Spleen (tissue), 11 donors: ENCODE data around the gene ASIC1. TPM values are rescaled to one million over a fixed set of nuclear protein-coding genes. Genes with fewer than 3 reads are reported as not detected.

Source experiments
- DNase-seq: peaks from one replicate; pipeline ENCODE4 v3.0.0-alpha.2; 2020
- H3K27ac ChIP-seq, 8 donors: fragments of 200-600 bp; sonication (generic) in 7 of 8; 1 replicate in 4 of 8; 2 replicates in 4 of 8; pipeline versions ENCODE4 v1.5.0 to v1.8.0; 2016 to 2021; ENCODE audit warnings: inconsistent platforms in 4 of 8, mild to moderate bottlenecking in 4 of 8, moderate library complexity in 1 of 8
- H3K27me3 ChIP-seq, 7 donors: fragments of 200-600 bp; sonication (generic) in 6 of 7; replicated peaks in 1 of 7; 1 replicate in 4 of 7; 2 replicates in 3 of 7; pipeline versions ENCODE4 v1.5.0 to v1.8.0; 2016 to 2021; ENCODE audit warnings: inconsistent platforms in 3 of 7, mild to moderate bottlenecking in 1 of 7
- H3K36me3 ChIP-seq, 6 donors: fragments of 200-600 bp; sonication (generic) in 5 of 6; 1 replicate in 4 of 6; 2 replicates in 2 of 6; pipeline versions ENCODE4 v1.5.0 to v1.8.0; 2016 to 2021; ENCODE audit warnings: inconsistent platforms in 2 of 6
- H3K4me1 ChIP-seq, 6 donors: fragments of 200-600 bp; sonication (generic) in 5 of 6; 1 replicate in 3 of 6; 2 replicates in 3 of 6; pipeline versions ENCODE4 v1.5.0 to v1.8.0; 2016 to 2021; ENCODE audit warnings: inconsistent platforms in 3 of 6
- H3K4me3 ChIP-seq, 8 donors: fragments of 200-600 bp; sonication (generic) in 7 of 8; 1 replicate in 4 of 8; 2 replicates in 4 of 8; pipeline versions ENCODE4 v1.5.0 to v1.8.0; 2016 to 2021; ENCODE audit warnings: inconsistent platforms in 4 of 8, mild to moderate bottlenecking in 4 of 8, moderate library complexity in 2 of 8
- H3K9me3 ChIP-seq, 8 donors: fragments of 200-600 bp; sonication (generic) in 7 of 8; 1 replicate in 4 of 8; 2 replicates in 4 of 8; pipeline versions ENCODE4 v1.5.0 to v1.8.0; 2016 to 2021; ENCODE audit warnings: inconsistent platforms in 4 of 8
- POLR2A ChIP-seq, 3 donors: fragments of 450-650 bp; IDR thresholded peaks; one replicate each; pipeline ENCODE4 v1.5.1; 2017; ENCODE audit warnings: antibody characterized with exemption in 3 of 3, mild to moderate bottlenecking in 1 of 3
- POLR2AphosphoS5 ChIP-seq, 3 donors: sonication (generic); formaldehyde crosslinking; IDR thresholded peaks; one replicate each; pipeline ENCODE4 v1.5.1; 2017; ENCODE audit warnings: antibody characterized with exemption in 3 of 3
- WGBS, 5 donors: extraction: QIAGEN DNeasy Blood & Tissue Kit in 3 of 5; methylation state at CpG; one replicate each; pipeline versions ENCODE4 v1.1.5 to v1.1.7; 2013 to 2018; 5-methylcytosine and 5-hydroxymethylcytosine counted together
- intact Hi-C: fragments of 100-400 bp; cut with DNase I; formaldehyde crosslinking; loops from one replicate; pipeline ENCODE4 v1.15.0; 2023; ENCODE audit warnings: low total_unique reads
- polyA plus RNA-seq, 3 donors: library from polyadenylated mRNA; stranded (reverse); fragments of 200-250 nt; gene quantifications; one replicate each; pipeline ENCODE4 v1.2.1, GENCODE V29; 2013
- total RNA-seq, 7 donors: library from RNA; depleted of rRNA in 3 of 7; stranded (reverse); fragments of >200 nt in 3 of 7; fragmentation: NEBNext Ultra II Directional in 4 of 7; extraction: Animal tissue kit (Norgen Biotek cat#: 25700) in 4 of 7; gene quantifications; one replicate each; pipeline versions ENCODE4 v1.1.0 to v1.2.1, GENCODE V29; 2016 to 2021
- TF ChIP-seq, protein P1 (sequence below), 11 experiments: fragments of 200-600 bp in 7 of 11; fragments of 450-650 bp in 4 of 11; sonication (generic) in 4 of 11; IDR thresholded peaks in 8 of 11; conservative IDR thresholded peaks in 3 of 11; 1 replicate in 7 of 11; 2 replicates in 4 of 11; pipeline versions ENCODE4 v1.4.0 to v1.8.0; 2016 to 2021; ENCODE audit warnings: antibody characterized with exemption in 11 of 11, inconsistent platforms in 4 of 11, mild to moderate bottlenecking in 1 of 11
- donor health status: healthy with polysubstance abuse.
- donor health status: DM: no; HTN: no; CAD: no; lungs with moderate emphysema.
- donor health status: DM: no; HTN: no; CAD: no.
- donor health status: Bipolar disorder and iron deficiency.
- donor health status: healthy.
- donor health status: DM: no; HTN: no; CAD: no.
- donor health status: DM: yes; HTN: yes; CAD: no.

ASIC1 gene
- total and polyA plus RNA-seq, 10 donors, result 0.16 to 1.3 (median 0.35) TPM

DNA sequence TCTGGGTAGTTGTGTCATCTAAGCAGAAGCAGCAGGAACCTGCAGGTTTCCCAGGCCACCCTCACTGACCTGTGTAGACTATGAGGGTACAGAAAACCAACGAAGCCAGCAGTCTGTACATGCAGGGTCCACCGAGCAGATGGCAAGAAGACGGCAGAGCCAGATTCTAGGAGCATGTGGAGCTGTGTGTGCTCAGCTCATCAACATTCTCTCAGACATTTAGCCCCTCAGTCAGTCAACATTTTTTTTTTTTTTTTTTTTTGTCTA, 7.3 kb upstream of the ASIC1 start:
- WGBS, 5 donors, result 78 to 87% (median 83%) methylated on average over 3 of the region's 3 CpGs
- DNase-seq, result no peak
- no peak overlapping the region for H3K4me3 ChIP-seq
- H3K4me1 ChIP-seq, result peaks cover 0 to 26% (median 9%) of the 10 kb centered on the region in 6 donors
- no peaks in the 10 kb centered on the region for H3K36me3 ChIP-seq
- H3K9me3 ChIP-seq, result no peaks in the 10 kb centered on the region
- intact Hi-C loops, result loop anchor here (10.0 kb wide), 1 partner anchor 275 kb away; no protein-coding TSS in a partner anchor
- peaks cover 0 to 64% (median 21%) of the 10 kb centered on the region in 7 donors for H3K27me3 ChIP-seq
- TF ChIP-seq, protein P1, sequence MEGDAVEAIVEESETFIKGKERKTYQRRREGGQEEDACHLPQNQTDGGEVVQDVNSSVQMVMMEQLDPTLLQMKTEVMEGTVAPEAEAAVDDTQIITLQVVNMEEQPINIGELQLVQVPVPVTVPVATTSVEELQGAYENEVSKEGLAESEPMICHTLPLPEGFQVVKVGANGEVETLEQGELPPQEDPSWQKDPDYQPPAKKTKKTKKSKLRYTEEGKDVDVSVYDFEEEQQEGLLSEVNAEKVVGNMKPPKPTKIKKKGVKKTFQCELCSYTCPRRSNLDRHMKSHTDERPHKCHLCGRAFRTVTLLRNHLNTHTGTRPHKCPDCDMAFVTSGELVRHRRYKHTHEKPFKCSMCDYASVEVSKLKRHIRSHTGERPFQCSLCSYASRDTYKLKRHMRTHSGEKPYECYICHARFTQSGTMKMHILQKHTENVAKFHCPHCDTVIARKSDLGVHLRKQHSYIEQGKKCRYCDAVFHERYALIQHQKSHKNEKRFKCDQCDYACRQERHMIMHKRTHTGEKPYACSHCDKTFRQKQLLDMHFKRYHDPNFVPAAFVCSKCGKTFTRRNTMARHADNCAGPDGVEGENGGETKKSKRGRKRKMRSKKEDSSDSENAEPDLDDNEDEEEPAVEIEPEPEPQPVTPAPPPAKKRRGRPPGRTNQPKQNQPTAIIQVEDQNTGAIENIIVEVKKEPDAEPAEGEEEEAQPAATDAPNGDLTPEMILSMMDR (IDR thresholded peaks at IDR 0.05 in 8 of 11, conservative IDR thresholded peaks at IDR 0.05 in 3 of 11), result no peak
- TF ChIP-seq POLR2AphosphoS5 (IDR thresholded peaks at IDR 0.05) (no peak), POLR2A (IDR thresholded peaks at IDR 0.05) (no peak)
- H3K27ac ChIP-seq, result no peak overlapping the region

DNA sequence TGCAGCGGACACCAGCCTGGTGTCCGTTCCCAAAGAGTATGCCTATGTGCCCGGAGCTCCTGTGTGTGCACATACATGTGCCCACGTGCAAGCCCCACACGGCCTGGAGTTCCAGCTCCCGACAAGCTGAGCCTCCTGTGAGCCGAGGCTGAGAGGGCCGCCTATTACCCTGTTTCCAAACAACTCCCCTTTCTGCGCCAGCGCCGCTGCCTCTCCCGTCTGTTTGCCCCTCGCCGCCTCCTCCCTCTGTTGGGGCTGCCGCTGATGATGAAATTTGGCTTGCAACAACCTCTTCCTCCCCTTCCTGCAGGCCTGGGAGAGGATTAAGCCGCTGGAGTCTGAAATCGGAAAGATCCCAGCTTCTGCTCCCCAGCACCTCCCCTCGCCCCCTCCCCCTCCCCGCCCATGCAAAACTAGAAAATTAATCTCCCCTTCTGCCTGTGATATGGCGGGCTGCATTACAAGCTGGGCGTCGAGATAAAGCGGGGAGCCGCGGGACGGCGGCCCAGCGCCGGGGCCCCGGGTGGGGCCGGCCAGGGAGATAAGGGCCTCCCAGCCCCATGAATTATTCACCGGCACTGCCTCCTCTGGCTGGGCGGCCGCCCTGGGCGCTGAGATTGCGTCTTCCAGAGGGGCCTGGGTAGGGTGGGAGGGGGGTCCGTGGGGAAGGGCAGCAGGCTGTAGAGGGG, 6.8 kb upstream of the ASIC1 start:
- TF ChIP-seq POLR2AphosphoS5 (IDR thresholded peaks at IDR 0.05), result peak in 1 of 3 donors; percentile 21
- no peak for TF ChIP-seq POLR2A (IDR thresholded peaks at IDR 0.05)
- TF ChIP-seq, protein P1 (IDR thresholded peaks at IDR 0.05 in 8 of 11, conservative IDR thresholded peaks at IDR 0.05 in 3 of 11), result no peak
- intact Hi-C loops, result loop anchor here (10.0 kb wide), 1 partner anchor 276 kb away; no protein-coding TSS in a partner anchor
- Histone ChIP-seq H3K27ac (peak overlapping the region in 1 of 8 donors; percentile 16), H3K4me1 (peaks cover 0 to 26% (median 11%) of the 10 kb centered on the region in 6 donors), H3K4me3 (peak overlapping the region in 2 of 8 donors; percentile 22 to 49), H3K36me3 (no peaks in the 10 kb centered on the region), H3K9me3 (no peaks in the 10 kb centered on the region), H3K27me3 (peaks cover 0 to 69% (median 21%) of the 10 kb centered on the region in 7 donors)
- WGBS, 5 donors, result 7 to 10% (median 9%) methylated on average over 30 to 37 of the region's 37 CpGs
- DNase-seq, result peak; percentile 83

DNA sequence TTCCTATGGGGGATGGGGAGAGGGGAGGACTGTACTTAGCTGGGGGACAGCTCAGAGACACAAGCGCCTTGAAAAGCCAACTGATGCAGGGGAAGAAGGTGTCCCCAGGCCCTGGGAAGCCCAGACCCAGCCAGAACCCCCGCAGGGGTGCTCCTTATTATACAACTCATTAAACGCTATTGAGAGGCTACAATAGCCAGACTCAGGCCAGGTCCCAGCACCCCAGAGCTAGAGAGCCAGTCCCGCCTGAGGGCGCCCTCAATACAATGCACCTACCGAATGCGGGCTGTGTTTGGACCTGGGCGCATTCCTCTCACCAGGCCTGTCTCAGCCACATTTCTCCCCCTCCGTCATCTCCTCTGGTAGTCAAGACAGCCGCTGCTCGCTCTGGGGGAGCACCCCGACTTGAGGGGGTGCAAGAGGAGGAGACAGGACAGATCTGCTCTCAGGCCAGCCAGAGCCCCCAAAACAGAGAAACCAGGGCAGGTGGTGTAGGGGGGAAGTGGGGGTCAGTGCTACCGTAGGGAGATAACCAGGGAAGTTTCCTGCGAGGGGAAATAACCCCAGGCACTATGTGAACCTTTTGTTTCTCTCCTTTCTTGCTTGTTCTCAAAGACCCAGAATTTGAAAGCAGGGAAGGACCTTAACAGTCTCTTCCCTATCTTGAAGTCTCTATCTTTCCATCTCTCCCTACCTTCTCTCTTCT, 6.1 kb upstream of the ASIC1 start:
- Histone ChIP-seq H3K27me3 (peaks cover 0 to 76% (median 27%) of the 10 kb centered on the region in 7 donors), H3K4me3 (peak overlapping the region in 1 of 8 donors; percentile 49), H3K9me3 (no peaks in the 10 kb centered on the region), H3K36me3 (no peaks in the 10 kb centered on the region), H3K27ac (no peak overlapping the region), H3K4me1 (peaks cover 0 to 33% (median 18%) of the 10 kb centered on the region in 6 donors)
- intact Hi-C loops, result loop anchor here (10.0 kb wide), 1 partner anchor 276 kb away; no protein-coding TSS in a partner anchor
- WGBS, 5 donors, result 40 to 56% (median 48%) methylated on average over 12 to 14 of the region's 14 CpGs
- DNase-seq, result no peak
- TF ChIP-seq POLR2AphosphoS5 (IDR thresholded peaks at IDR 0.05) (no peak), POLR2A (IDR thresholded peaks at IDR 0.05) (no peak)
- TF ChIP-seq, protein P1 (IDR thresholded peaks at IDR 0.05 in 8 of 11, conservative IDR thresholded peaks at IDR 0.05 in 3 of 11), result no peak

DNA sequence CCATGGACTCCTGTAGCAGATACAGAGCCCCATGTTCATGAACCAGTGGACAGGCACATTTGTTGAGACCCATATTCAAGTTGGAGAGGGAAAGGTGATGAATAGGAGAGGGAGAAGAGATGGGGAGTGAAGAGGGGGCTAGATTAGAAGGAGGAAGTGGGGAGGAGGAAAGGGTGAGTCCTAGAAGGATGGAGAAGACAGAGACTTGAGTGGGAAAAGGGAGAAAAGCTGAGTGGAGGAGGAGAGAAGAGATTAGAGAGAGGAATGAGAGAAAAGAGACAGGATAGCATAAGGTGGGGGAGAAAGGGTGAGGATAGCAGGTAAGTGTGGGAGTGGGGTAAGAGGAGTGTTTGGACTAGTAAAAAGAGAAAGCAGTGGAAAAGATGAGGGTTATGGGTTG, 4.9 kb upstream of the ASIC1 start:
- Histone ChIP-seq H3K27me3 (peaks cover 0 to 89% (median 39%) of the 10 kb centered on the region in 7 donors), H3K4me1 (peaks cover 7 to 46% (median 30%) of the 10 kb centered on the region in 6 donors), H3K4me3 (no peak overlapping the region), H3K9me3 (no peaks in the 10 kb centered on the region), H3K27ac (no peak overlapping the region), H3K36me3 (no peaks in the 10 kb centered on the region)
- no peak for DNase-seq
- intact Hi-C loops, result loop anchor here (10.0 kb wide), 1 partner anchor 278 kb away; no protein-coding TSS in a partner anchor
- TF ChIP-seq POLR2AphosphoS5 (IDR thresholded peaks at IDR 0.05) (no peak), POLR2A (IDR thresholded peaks at IDR 0.05) (no peak)
- TF ChIP-seq, protein P1 (IDR thresholded peaks at IDR 0.05 in 8 of 11, conservative IDR thresholded peaks at IDR 0.05 in 3 of 11), result no peak
